ENCODE results near the gene FPGS.
"Not testable (repeated sequence)": the region's sequence is repeated elsewhere in the genome, so short reads cannot be mapped to it uniquely, and the experiment has no call there.

FPGS gene

DNA sequence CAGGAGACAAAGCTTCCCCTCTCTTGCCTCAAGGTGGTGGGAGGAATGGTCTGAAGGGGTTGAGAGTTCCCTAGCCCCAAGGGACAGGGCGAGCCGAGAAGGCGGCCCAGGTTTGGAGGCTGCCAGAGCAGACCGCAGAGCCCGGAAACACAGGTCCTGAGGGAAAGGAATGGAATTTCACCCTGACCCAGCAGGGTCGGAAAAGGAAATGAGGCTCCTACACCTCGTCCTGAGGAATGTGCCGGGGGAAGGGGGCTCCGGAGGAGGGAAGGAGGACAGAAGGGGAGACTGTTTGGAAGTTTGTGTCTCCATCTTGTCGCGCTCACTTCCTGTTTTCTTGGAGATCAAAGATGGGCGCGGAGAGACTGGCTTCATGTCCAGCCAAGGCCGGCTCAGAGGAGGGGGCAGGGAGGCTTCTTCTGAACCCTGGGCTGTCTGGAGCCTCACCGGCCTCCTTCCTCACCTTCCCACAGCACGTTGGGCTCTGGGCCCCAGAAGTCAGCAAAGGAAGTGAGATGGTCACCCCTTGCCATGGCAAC lies 42.2 kb downstream of the FPGS start:
- H3K9me3 ChIP-seq (ENCODE audit: control insufficient read depth, insufficient read depth, low read length), result peaks cover 8% of the 10 kb centered on the region; the same call in 1 of the 2 replicates
- H3K4me1 ChIP-seq (ENCODE audit: insufficient read depth, low read length), result peaks cover 4% of the 10 kb centered on the region; the same call in 1 of the 2 replicates
- H3K36me3 ChIP-seq (ENCODE audit: insufficient read depth, low read length), result no peaks in the 10 kb centered on the region
- no peak overlapping the region for H3K9ac ChIP-seq (ENCODE audit: low read depth, low read length)

DNA sequence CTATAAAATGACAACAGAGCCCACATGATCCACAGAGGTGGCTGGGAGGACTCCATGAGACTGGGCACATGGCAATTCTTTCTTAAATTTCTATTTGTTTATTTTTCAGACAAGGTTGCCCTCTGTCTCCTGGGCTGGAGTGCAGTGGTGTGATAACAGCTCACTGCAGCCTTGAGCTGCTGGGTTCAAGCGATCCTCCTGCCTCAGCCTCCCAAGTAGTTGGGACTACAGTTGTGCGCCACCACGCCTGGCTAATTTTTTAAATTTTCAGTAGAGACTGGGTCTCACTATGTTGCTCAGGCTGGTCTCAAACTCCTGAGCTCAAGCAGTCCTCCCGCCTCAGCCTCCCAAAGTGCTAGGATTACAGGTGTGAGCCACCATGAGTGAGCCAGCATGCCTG lies 42.9 kb downstream of the FPGS start:
- H3K9ac ChIP-seq (ENCODE audit: low read depth, low read length); H3K36me3 ChIP-seq (ENCODE audit: insufficient read depth, low read length); H3K9me3 ChIP-seq (ENCODE audit: control insufficient read depth, insufficient read depth, low read length); H3K4me1 ChIP-seq (ENCODE audit: insufficient read depth, low read length): not testable (repeated sequence)

DNA sequence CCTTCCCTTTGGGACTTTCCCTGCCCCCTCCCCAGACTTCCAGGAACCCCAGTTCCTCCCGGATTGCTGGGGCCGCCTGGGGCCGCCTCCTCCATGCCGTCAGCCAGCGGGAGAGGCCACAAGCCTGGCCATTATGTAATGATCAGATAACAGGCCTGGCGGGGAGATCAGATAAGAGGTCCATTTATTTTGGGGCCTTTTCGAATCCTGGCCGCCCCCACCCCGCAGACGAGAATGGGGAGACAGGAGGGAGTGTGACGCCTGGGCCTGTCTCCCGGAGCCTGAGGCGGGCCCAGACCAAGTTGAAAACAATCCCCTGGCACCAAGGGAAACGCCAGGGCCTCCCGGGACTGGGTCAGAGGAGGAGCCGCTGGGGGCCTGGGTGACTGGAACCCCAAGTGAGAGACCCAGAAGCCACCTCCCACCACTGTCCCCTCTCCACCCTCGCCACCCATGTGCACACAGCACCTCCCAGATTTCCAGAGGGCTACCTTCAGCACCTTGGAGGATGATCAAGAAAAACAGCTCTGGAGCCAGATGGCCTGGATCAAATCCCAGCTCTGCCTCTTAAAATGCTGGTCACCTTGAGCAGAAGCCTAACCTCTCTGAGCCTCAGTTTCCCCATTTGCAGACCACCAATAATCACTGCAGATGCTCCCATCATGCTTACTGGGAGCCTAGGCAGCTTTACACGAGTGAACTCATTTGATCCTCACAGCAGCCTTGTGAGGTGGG lies 43.9 kb downstream of the FPGS start:
- Histone ChIP-seq H3K4me1 (ENCODE audit: insufficient read depth, low read length) (peaks cover 4% of the 10 kb centered on the region; the same call in 1 of the 2 replicates), H3K36me3 (ENCODE audit: insufficient read depth, low read length) (no peaks in the 10 kb centered on the region), H3K9me3 (ENCODE audit: control insufficient read depth, insufficient read depth, low read length) (peaks cover 9% of the 10 kb centered on the region; the same call in 1 of the 2 replicates), H3K9ac (ENCODE audit: low read depth, low read length) (no peak overlapping the region)

DNA sequence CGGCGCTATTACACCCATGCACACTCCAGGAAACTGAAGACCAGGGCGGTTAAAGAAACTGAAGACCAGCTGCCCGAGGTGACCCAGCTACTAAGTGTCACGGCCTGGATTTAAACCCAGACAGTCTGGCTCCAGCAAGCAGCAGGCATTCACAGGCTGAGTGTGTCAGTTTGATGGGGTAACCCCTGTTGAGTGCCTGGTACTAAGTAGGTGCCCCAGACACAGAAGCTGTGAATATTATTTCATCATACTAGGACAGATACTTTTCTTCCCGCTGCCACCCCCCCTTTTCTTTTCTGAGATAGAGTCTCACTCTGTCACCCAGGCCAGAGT lies 44.5 kb downstream of the FPGS start:
- Histone ChIP-seq H3K9ac (ENCODE audit: low read depth, low read length) (no peak overlapping the region), H3K9me3 (ENCODE audit: control insufficient read depth, insufficient read depth, low read length) (peaks cover 9% of the 10 kb centered on the region; the same call in 1 of the 2 replicates), H3K4me1 (ENCODE audit: insufficient read depth, low read length) (peaks cover 4% of the 10 kb centered on the region; the same call in 1 of the 2 replicates), H3K36me3 (ENCODE audit: insufficient read depth, low read length) (no peaks in the 10 kb centered on the region)

DNA sequence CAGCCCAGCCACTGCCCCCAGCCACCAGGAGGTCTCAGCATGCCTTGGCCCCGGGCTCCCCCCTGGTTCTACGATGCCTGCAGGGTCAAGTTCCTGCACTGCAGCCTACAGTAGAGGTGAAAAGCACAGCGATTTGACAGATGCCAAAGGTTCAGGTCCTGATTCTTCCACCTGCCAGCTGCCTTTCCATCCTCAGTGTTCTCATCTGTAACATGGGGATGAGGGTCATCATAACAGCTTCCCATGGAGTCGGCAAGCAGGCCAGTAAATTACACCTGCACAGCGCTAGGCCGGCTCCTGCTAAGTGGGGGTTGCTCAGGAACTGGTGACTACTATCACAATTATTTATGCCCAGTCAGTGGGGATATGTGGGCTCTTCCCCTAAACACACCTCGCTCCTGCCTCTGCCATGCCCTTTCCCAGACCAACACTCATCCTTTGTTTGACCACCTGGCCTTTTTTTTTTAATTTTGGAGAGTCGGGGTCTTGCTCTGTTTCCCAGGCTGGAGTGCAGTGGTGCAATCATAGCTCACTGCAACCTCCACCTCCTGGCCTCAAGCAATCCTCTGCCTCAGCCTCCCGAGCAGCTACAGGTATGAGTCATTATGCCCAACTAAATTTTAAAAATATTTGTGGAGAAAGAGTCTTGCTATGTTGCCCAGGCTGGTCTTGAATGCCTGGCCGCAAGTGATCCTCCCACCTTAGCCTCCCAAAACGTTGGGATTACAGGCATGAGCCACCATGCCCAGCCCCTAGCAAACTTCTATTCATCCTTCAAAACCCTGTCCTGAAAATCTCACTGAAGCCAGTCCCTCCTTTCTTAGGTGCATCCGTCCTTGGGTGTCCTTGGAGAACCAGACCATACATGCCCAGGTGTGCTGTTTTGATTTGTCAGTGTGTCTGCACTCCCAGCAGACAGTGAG lies 45.4 kb downstream of the FPGS start:
- no peak overlapping the region for H3K9ac ChIP-seq (ENCODE audit: low read depth, low read length)
- H3K9me3 ChIP-seq (ENCODE audit: control insufficient read depth, insufficient read depth, low read length), result peaks cover 9% of the 10 kb centered on the region; the same call in 1 of the 2 replicates
- peaks cover 4% of the 10 kb centered on the region; the same call in 1 of the 2 replicates for H3K4me1 ChIP-seq (ENCODE audit: insufficient read depth, low read length)
- no peaks in the 10 kb centered on the region for H3K36me3 ChIP-seq (ENCODE audit: insufficient read depth, low read length)

DNA sequence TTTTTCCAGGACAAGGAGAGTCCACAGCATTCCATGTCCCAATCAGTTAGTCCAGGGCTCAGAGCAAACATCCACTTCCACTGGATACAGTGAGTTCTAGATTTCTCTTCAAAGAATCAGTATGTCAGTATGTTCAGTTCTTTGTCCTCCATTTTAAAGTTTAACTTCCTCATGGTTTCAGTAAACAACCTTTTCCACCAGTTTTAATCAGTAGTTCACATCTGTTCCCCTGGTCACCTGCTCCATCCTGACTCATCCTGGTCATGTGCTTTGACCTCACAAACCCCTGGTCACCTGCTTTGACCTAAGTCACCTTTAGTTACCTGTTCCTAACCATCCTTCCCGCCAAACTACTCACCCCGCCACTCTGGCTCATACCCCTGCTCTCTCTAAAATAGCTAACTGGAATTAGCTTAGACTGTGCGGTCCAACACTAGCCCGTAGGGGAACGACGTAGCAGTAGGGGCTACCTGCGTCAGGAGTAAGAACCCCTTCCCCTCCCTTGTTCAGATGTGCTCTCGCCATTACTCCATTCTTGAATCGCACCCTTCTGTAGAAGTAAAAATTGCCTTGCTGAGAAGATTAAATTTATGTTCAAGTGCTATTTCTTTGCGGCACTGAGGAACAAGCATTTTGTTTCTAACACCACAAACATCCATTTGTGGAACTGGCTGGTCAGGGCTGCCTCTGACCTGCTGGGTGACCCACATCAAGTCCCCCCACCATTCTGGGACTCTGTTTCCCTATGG lies 46.2 kb downstream of the FPGS start:
- Histone ChIP-seq H3K9ac (ENCODE audit: low read depth, low read length) (no peak overlapping the region), H3K36me3 (ENCODE audit: insufficient read depth, low read length) (no peaks in the 10 kb centered on the region), H3K4me1 (ENCODE audit: insufficient read depth, low read length) (peaks cover 11% of the 10 kb centered on the region), H3K9me3 (ENCODE audit: control insufficient read depth, insufficient read depth, low read length) (peaks cover 9% of the 10 kb centered on the region; the same call in 1 of the 2 replicates)

DNA sequence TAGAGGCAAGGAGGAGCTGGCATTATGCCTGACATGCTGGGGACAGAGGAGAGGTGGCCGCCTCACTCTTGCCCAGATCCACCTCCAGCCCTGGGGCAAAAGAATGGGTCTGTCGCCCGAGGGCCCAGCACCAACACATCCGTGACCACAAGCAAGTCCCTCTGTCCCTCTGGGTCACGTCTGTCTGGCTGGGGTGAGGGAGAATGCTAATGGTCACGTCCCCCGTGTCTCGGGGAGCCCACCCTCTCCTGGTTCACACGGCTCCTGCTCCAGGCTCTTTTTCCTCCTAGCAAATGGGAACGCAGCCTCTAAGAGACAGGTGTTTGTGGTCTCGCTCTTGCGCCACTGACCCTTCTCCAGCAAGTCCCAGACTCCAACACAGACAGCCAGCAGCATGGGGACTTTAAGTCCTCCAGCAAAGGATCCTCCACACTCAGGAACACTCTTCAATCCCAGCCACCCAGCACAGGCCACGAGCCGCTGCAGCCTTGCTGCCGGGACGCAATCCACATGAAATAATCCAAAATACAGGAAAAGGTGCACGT lies 47.7 kb downstream of the FPGS start:
- H3K36me3 ChIP-seq (ENCODE audit: insufficient read depth, low read length), result no peaks in the 10 kb centered on the region
- H3K4me1 ChIP-seq (ENCODE audit: insufficient read depth, low read length), result peaks cover 10% of the 10 kb centered on the region
- no peak overlapping the region for H3K9ac ChIP-seq (ENCODE audit: low read depth, low read length)
- H3K9me3 ChIP-seq (ENCODE audit: control insufficient read depth, insufficient read depth, low read length), result peaks cover 9% of the 10 kb centered on the region; the same call in 1 of the 2 replicates

DNA sequence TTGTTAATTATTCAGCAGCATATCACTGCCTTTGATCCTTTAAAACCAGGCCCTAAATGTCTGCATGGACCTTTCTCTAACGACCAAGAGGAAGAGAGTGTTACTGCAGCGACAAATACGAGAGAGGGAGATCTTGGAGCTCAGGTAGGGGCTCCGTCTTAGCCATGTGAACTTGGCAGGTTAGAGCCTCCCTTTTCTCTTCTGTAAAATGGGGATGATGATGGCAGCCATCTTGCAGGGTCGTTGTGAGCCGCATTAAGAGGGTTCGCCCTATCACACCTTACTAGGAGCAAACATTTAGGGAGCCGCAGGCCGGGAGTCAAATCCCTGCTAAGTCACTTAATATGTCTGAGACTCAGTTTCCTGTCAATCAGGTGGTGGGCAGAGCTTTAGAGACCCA lies 50.1 kb downstream of the FPGS start:
- Histone ChIP-seq H3K9ac (ENCODE audit: low read depth, low read length) (no peak overlapping the region), H3K36me3 (ENCODE audit: insufficient read depth, low read length) (no peaks in the 10 kb centered on the region), H3K9me3 (ENCODE audit: control insufficient read depth, insufficient read depth, low read length) (peaks cover 9% of the 10 kb centered on the region; the same call in 1 of the 2 replicates), H3K4me1 (ENCODE audit: insufficient read depth, low read length) (peaks cover 9% of the 10 kb centered on the region)

DNA sequence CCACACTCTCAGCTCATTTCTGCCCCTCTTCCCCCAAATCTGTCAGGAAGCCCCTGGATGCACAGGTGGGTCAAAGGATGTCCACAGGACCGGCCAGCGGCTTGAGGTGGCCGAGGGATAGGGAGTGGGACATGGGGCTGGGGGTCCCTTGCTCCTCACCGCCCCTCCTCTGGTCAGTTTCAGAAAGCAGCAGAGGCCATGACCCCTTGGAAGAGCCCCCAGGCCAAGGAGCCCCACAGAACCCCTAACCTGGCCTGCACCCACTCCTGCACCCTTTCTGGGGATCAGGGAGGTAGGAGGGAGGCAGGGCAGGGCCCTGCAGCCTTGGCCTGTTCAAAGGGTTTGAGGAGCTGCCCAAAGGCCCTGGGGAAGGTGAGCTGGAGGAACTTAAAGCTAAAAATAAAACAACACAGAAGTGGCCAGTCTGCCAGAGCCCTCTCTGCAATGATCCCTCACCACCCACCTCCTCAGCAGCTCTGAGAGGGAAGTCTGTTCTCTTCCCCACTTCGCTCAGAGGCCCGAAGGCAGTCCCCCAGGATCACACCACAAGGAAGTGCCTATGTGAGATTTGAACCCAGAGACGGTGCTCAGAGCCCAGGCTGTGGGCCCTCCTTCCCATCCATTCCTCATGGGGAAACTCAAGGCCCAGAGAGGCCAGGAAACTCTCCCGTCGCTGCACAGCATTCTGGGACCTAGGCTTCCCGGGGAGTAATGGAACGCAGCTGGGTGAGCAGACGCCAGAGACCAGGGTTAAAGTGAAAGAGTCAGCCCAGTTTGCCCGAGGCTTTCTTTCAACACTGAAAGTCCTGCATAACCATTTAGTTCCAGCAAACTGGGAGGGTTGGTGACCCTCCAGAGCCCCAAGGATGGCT lies 50.9 kb downstream of the FPGS start:
- H3K4me1 ChIP-seq (ENCODE audit: insufficient read depth, low read length), result peaks cover 9% of the 10 kb centered on the region
- H3K36me3 ChIP-seq (ENCODE audit: insufficient read depth, low read length), result no peaks in the 10 kb centered on the region
- H3K9me3 ChIP-seq (ENCODE audit: control insufficient read depth, insufficient read depth, low read length), result peaks cover 9% of the 10 kb centered on the region; the same call in 1 of the 2 replicates
- H3K9ac ChIP-seq (ENCODE audit: low read depth, low read length), result peak overlapping the region; percentile 34; the same call in 1 of the 2 replicates

DNA sequence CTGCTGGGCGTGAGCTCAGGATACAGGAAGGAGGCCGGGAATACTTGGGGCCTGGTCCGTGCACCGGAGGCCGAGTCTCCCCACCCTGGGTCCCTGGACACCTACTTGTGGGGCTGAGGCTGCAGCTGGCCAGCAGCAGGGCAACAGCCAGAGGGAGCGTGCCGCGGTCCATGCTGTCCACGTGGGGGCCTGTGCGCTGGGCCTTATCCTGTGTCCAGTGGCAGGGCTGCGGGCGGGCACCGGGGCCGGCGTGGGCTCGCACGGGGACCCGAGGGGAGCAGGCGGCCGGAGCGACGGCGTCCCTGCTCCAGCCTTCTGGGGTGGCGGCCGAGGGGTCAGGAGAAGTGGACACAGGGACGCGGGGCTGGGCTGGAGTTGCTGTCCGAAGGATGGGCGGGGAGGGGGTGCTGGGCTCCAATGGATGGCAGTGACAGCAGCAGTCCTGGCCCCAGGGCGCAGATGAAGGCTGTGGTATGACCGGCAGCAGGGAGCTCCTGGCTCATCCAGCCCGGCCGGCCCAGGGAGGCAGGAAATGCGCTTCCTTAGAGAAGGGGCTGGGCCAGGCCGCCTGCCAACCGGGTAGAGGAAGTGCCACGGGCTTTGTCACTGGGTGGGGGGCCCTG lies 51.6 kb downstream of the FPGS start, which contains the start of gene ENG:
TSS of gene ENG (minus strand) at position 475 of the 623 bp plus-strand sequence. CDS start at position 172, 303 bp downstream.
- H3K36me3 ChIP-seq (ENCODE audit: insufficient read depth, low read length), result no peaks in the 10 kb centered on the region
- H3K9ac ChIP-seq (ENCODE audit: low read depth, low read length), result peak within 1 kb of the TSS; percentile 34; the same call in 1 of the 2 replicates
- H3K9me3 ChIP-seq (ENCODE audit: control insufficient read depth, insufficient read depth, low read length), result peaks cover 6% of the 10 kb centered on the region; the same call in 1 of the 2 replicates
- peaks cover 9% of the 10 kb centered on the region for H3K4me1 ChIP-seq (ENCODE audit: insufficient read depth, low read length)

DNA sequence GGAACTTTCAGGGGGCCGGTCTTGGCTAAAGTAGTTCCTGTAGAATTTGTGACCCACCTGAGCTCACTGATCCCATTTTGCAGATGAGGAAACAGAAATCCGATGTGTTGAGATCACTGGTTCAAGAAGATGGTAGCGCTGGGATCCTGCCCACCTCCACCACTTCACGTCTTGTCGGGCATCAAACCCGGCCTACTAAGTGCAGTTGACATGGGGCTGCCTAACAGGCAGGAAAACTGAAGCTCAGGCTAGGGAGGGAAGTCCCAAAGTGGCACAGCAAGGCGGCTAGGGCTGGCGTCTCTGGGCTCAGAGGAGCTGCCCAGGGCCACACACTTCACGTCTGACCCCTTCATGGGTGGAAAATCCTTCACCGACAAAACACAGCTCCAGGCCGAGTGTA lies 52.3 kb downstream of the FPGS start:
- Histone ChIP-seq H3K9ac (ENCODE audit: low read depth, low read length) (no peak overlapping the region), H3K36me3 (ENCODE audit: insufficient read depth, low read length) (no peaks in the 10 kb centered on the region), H3K4me1 (ENCODE audit: insufficient read depth, low read length) (peaks cover 9% of the 10 kb centered on the region), H3K9me3 (ENCODE audit: control insufficient read depth, insufficient read depth, low read length) (0 out of 2 replicates have a peak, but pooled peaks cover under 1% of the 10 kb centered on the region)

DNA sequence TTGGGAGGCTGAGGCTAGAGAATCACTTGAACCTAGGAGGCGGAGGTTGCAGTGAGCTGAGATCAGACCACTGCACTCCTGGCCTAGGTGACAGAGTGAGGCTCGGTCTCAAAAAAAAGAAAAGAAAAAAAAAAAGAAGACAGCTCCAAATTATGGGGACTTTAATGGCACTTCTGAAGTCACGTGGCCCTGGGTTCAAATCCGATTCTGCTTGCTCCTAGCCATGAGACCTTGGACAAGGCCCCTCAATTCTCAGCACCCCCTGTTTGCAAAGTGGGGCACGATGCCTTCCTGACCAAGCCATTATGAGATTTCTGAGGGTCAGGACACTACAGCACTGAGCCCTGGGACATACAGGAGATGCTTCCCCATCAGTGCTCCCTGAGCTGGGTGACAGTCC lies 52.8 kb downstream of the FPGS start:
- Histone ChIP-seq H3K9me3 (ENCODE audit: control insufficient read depth, insufficient read depth, low read length) (no peaks in the 10 kb centered on the region), H3K9ac (ENCODE audit: low read depth, low read length) (no peak overlapping the region), H3K36me3 (ENCODE audit: insufficient read depth, low read length) (no peaks in the 10 kb centered on the region), H3K4me1 (ENCODE audit: insufficient read depth, low read length) (peaks cover 9% of the 10 kb centered on the region)
